GM19351 (cell line): ENCODE results near the gene NBPF1.
"Not testable (repeated sequence)": the region's sequence is repeated elsewhere in the genome, so short reads cannot be mapped to it uniquely, and the experiment has no call there.

Experiments used
- ATAC-seq: cut with Tn5 transposase; IDR thresholded peaks from one replicate; pipeline ENCODE4 v1.9.1; 2021; ENCODE audit warnings: mild to moderate bottlenecking, moderate library complexity; ENCODE audit not compliant: unreplicated experiment

Gene NBPF1

DNA sequence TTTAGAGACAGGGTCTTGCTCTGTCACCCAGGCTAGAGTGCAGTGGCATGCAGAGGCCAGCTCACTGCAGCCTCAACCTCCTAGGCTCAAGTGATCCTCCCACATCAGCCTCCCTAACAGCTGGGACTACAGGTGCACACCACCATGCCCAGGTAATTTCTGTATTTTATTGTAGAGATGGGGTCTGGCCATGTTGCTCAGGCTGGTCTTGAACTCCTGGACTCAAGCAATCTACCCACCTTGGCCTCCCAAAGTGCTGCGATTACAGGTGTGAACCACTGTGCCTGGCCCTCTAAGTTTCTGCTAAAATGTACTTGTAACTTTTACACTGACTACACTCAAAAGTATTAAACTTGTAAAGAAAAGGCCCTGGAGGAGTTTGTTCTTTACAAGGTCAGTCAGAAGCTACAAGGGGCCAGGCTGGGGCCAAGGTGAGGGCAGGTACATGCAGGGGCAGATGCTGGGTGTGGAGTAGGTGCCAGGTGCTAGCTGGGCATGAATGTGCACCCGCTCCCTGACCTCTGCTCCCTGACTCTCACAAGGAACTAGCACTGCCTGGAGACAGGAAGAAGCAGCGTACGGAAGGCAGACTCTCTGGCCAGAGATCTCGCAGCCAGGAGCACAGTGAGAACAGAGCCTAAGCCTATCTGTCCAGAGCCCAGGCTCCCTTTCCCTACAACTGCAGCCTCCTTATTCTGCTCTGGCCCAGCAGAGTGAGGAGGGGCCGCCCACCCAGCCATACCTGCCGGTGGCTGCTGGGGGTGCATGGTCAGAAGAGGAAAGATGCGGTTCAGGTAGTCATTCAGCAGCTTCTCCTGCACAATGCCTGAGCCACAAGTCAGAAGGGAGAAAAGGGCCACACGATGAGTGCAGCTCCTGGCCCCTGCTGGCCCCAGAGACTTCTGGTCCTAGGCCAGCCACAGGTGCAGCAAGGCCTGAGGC is 28.9 kb upstream of the NBPF1 start:
- ATAC-seq = not testable (repeated sequence)

DNA sequence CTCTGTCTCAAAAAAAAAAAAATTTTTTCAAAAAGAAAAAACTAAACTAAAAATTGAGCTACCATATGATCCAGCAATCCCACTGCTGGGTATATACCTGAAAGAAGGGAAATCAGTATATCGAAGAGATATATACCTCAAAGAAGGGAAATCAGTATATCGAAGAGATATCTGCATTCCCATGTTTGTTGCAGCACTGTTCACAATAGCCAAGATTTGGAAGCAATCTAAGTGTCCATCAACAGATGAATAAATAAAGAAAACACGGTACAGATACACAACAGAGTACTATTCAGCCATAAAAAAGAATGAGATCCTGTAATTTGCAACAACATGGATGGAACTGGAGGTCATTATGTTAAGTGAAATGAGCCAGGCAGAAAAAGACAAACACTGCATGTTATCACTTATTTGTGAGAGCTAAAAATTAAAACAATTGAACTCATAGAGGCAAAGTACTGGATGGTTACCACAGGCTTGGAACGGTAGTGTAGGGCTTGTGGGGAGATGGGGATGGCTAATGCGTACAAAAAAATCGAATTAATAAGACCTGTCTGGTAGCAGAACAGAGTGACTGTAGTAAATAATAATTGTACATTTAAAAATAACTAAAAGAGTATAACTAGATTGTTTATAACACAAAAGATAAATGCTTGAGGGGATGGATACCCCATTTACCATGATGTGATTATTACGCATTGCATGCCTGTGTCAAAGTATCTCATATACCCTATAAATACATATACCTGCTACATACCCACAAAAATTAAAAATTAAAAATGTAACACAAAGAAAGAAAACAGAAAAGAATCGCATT is 28.0 kb upstream of the NBPF1 start:
- not testable (repeated sequence) for ATAC-seq

DNA sequence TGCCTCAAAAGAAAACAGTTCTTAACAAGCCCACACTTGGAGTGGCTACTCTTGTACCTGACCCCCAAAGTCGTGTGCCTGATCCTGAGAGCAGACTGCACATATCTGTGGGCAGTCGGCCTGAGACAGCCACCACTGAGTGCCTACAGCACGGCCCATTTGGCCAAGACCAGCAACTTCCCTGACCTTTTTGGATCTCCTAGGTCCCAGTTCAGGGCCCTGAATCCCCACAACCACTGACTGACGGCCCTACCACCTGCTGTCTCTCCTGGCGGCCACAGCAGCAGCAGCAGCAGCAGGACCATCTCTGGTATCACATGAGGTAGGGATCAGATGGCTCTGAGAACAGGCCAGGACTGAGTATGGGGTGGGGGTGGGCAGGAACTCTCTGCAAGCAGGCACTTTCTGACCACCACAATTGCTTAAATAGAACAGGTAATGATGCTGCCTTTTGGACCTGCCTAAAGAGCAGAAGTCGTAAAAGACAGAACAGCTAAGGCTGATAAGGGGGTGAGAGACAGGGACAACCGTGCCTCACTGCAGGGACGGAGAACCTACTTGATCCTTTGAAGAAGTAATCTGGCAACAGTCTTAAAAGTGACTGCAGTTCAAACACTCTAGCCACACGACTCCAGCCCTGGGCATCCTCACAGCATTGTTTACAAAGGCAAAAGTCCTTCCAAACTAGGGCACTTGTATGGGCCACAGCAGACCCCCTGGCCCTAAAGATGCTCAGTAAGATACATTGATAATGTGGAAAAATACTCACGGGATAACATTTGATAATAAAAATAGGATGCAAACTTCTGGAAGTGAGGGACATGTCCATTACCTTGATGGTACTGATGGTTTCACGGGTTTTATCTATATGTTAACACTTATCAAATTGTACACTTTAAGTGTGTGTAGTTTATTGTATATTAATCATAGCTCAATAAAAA is 26.0 kb upstream of the NBPF1 start:
- not testable (repeated sequence) for ATAC-seq

DNA sequence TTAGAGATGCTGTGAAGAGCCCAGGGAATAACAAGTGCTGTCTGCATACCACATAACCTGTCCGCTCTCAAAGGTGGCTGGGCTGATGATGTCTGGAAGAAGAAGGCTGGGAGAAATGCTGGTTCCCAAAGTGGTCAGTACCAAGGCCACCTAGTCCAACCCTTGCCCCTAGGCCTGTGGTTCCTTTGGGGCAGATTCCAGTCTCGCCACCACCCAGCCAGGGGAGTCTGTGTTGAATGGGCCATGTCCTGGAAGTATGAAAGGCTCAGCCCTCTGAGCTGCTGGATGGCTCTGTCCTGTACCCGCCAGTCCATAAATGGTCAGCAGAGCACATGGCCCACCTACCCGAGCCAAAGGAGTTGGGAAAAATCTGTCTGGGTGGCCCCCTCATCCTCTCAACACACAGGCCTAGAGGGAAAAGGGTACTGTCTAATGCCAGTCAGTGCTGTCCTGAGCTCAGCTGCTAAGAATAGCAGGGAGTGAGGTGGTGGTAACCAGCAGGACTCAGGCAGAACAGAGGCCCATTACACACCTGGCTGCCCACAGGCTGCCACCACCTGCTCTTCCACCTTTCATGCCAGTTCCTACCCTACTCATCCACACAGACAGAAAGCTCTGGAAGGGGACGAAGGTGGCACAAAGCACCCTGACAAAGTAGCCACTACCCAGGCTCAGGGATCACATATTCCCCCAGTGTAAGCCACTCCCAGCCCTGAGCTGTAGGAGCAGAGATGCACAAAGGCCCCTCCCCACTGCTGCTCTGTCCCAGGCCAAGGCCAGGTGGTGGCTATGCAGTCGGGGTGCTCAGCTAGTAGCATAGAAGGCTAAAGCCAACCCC is 24.8 kb upstream of the NBPF1 start:
- ATAC-seq = not testable (repeated sequence)

GRCh38 chr1:16636551-16637195 is 23.3 kb upstream of the NBPF1 start:
- not testable (repeated sequence) for ATAC-seq

- not testable (repeated sequence) for ATAC-seq
Observed at GRCh38 chr1:16635959-16636358, 22.6 kb upstream of the NBPF1 start.

DNA sequence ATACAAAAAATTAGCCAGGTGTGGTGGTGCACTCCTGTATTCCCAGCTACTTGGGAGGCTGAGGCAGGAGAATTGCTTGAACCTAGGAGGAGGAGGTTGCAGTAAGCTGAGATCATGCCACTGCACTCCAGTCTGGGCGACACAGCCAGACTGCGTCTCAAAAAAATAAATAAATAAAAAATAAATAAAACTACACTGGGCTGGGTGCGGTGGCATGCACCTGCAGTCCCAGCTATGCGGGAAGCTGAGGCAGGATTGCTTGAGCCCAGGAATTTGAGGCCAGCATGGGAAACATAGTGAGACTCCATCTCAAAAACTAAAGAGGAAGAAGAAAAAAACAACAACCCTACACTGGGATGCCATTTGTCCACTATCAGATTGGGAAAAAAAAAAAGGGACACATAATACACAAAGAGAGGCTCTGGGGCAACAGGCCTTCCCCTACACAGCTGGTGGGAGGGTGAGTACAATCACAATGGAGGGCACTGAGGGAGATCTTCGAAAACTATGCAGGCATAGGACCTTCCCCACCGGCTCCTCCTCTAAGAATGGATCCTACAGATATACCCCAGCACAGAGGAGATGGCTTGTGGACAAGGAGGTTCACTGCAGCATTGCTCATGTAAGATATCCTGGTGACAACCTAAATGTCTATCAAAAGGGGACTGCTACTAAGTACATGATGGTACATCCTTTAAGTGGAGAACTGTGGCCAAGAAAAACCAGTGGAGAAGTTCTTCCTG is 20.3 kb upstream of the NBPF1 start:
- ATAC-seq = not testable (repeated sequence)

DNA sequence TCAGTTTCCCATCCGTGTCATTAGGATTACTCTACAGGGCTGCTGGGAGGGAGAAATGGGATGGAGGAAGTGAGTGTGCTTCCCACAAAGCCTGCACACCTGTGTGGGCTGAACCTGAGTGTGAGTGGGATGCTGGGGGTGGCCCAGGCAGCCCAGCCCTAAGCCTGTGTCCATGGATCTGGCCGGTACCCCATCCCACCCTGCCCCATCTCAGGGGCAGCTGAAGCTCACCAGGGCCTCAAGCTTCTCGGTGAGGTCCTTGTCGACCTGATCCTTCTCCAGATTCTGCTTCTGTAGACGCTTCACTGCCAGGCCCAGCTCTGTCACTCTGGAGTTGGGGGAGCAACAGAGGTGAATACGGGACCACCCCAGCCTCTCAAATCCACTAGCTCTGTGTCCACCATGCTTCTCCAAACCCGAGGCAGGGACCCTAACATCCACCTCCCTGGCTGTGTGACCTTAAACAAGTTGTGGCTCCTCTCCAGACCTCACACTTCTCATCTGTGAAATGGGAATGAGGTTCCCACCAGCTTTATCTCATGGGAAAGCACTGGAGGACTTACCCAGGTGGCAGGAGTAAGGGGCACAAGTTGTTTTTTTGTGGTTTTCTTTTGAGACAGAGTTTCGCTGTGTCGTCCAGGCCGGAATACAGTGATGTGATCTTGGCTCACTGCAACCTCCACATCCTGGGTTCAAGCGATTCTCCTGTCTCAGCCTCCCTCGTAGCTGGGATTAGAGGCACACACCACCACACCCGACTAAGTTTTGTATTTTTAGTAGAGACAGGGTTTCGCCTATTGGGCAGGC is 18.9 kb upstream of the NBPF1 start:
- ATAC-seq = not testable (repeated sequence)

DNA sequence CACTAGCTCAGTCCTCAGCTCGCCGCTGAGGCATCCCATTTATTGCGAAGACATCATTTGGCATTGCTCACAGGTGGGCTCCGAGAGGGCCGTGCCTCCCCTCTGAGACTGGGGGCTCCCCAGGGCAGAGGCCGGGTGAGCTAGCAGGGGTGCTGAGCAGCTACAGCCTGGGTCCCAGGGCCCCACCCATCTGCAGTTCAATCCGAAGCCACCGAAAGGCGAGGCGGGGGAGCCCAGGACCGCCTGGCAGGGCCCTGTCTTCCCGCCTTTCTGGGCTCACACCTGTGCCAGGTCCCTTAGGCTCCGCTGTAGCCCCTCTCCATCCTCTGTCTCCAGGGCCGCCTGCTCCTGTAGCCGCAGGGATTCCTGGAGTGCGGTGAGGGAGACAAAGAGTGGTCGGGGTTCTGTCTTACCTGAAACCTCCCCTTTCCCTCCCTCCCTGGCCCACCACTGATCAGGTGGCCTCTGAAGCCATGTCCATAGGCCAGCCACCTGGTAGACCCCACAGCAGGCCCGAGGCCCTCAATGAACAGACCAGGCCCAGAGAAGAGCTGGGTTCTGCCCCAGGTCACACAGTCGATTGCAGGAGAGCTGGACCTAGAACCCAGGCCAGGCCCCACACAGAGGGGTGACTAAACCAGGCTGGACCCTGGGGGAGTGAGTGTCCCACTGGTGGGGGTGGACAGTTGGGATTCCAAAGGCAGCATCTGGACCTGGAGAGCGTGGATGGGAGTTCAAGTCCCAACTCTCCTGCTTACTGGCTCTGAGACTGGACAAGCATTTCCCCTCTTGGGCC is 18.1 kb upstream of the NBPF1 start:
- ATAC-seq = no peak

DNA sequence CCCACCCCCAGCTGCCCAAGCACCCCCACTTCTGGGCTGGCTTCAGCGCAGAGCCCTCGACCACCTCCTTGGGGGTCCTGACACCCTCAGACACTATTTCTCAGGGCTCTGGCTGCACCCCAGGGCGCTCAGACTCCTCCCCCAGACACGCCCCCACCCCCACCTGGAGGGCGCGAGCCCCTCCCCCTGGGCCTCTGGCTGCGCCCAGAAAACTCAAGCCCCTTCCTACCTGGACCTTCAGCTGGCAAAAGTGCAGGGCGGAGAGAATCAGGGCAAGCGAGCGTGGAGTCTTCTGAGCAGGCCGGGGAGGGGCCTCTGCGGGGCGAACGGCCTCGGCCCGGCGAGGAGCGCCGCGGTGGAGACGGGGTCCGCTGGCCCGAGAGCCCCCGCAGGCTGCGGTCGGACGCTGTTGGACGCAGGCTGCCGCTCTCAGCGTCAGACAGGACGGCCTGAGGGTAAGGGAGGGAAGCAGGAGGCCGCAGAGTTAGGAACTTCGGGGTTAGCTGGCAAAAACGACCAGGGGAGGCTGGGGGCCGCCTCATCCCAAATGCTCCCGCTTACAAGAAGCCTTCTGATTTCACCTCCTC is 17.4 kb upstream of the NBPF1 start:
- no peak for ATAC-seq

DNA sequence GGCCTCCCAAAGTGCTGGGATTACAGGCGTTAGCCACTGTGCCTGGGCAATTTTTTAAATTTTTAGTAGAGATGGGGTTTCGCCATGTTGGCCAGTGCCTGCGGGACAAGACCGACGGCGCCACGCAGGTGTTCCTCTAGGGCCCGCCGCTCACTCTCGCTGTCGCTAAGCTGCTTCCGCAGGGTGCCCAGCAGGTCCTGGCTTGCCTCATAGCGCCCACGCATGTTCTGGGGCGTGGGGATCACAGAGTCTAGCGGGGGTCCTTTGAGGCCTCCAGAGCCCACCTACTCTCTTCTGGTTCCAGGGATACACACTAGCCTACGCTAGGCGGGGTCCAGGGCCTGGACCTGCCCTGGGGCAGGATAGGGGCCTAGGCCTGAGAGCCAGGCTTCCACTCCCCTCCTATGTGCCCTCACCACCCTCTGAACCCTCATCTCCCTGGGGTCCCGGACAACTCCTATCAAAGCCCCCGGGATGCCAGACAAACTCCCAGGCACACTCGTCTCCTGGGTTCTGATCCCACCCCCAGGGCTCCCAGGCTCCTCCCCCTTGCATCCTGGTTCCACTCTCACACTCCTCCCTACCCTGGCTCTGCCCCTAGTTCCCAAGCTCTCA is 16.7 kb upstream of the NBPF1 start:
- not testable (repeated sequence) for ATAC-seq

DNA sequence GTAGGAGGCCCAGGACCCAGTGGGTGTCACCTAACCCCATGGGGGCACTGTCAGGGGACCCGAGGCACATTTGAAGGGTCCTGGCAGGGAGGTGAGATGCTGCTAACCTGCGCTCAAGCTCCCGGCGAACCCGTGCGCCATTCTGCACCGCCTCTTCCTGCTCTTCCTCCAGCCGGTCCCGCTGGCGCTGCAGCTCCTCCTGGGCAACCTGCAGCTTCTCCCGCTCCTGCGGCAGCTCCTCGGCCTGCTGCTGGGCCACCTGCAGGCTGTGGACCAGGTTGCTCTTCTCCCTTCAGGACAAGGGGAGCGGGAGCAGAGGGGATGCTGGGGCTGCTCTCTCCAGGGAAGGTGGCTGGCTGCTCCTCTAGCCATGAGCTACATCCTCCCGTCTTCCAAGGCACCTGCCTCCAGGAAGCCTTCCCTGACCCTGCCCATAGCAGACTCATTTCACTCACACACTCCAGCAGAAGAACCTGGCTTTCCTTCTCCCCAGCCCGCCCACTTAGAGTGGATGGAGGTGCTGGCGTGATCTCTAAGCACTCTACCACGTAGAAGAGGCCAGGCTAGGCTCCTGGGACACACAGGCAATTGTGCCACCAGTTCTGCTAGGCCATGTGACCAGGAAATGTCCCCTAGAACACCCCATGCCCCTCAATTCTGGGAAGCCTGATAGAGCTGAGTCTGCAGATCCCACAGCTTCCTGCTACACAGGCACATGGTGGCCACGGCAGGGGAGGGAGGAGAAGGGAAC is 15.2 kb upstream of the NBPF1 start:
- no peak for ATAC-seq

DNA sequence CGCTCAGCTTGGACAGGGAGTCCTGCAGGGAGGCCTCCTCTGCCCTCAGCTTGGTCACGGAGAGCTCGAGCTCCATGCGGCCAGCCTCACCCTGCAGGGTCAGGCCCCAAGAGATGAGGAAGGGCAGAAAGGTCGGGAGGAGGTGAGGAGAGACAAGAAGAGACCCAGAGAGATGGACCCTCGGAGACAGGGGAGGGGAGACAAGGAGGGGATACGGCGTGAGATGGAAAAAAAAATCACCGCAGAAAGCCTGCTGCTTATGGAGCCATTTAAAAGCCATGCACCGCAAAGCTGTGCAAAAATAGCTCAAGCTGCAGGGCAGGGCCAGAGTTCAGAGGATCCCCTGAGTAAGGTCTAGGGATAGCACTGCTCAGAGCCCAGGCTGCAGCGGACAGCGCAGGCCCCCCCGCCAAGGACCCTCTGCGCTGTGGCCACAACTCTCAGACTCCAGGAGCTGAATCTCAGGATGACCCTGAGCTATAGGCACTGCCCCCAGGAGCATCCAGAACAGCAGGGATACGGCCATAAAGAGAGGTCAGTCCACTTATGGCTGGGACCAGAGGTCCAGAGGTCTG is 13.1 kb upstream of the NBPF1 start:
- ATAC-seq = not testable (repeated sequence)

GRCh38 chr1:16625497-16626408 is 12.4 kb upstream of the NBPF1 start:
- ATAC-seq = no peak
